Endothelial cell (in vitro differentiated cells): ENCODE results near the gene CRK. TPM values are rescaled to one million over a fixed set of nuclear protein-coding genes. Genes with fewer than 3 reads are reported as not detected.
A peak's percentile ranks its signal among the peaks of the same experiment; 100 is the strongest.

ENCODE experiments used
- DNase-seq: peaks from one replicate; pipeline ENCODE4 v3.0.0; 2021; ENCODE audit warnings: low spot score
- H3K27ac Mint-ChIP-seq: one replicate; pipeline ENCODE4 v1.8.0; 2021; ENCODE audit warnings: mixed read lengths, inconsistent platforms; ENCODE audit not compliant: unreplicated experiment
- H3K27me3 Mint-ChIP-seq: one replicate; pipeline ENCODE4 v1.8.0; 2021; ENCODE audit warnings: mild to moderate bottlenecking, moderate library complexity, mixed read lengths, inconsistent platforms; ENCODE audit not compliant: unreplicated experiment
- H3K36me3 Mint-ChIP-seq: one replicate; pipeline ENCODE4 v1.8.0; 2021; ENCODE audit warnings: mild to moderate bottlenecking, low read depth, mixed read lengths, inconsistent platforms; ENCODE audit not compliant: unreplicated experiment
- H3K4me1 Mint-ChIP-seq: one replicate; pipeline ENCODE4 v1.8.0; 2021; ENCODE audit warnings: mild to moderate bottlenecking, mixed read lengths, inconsistent platforms; ENCODE audit not compliant: unreplicated experiment
- H3K4me3 Mint-ChIP-seq: one replicate; pipeline ENCODE4 v1.8.0; 2021; ENCODE audit warnings: mild to moderate bottlenecking, mixed read lengths, inconsistent platforms; ENCODE audit not compliant: unreplicated experiment
- H3K9me3 Mint-ChIP-seq: one replicate; pipeline ENCODE4 v1.8.0; 2021; ENCODE audit warnings: mixed read lengths, inconsistent platforms; ENCODE audit not compliant: unreplicated experiment
- CTCF ChIP-seq: fragments of 200-600 bp; sonication (generic); IDR thresholded peaks from one replicate; pipeline ENCODE4 v1.5.0; 2021; ENCODE audit warnings: antibody characterized with exemption; ENCODE audit not compliant: unreplicated experiment
- total RNA-seq: library from RNA; stranded (reverse); fragmentation: NEBNext Ultra II Directional; extraction: Animal tissue kit (Norgen Biotek cat#: 25700); gene quantifications from one replicate; pipeline ENCODE4 v1.2.1, GENCODE V29; 2021; ENCODE audit not compliant: unreplicated experiment

Gene CRK
- total RNA-seq, 1 donor from 2014 or later: 119 TPM

DNA sequence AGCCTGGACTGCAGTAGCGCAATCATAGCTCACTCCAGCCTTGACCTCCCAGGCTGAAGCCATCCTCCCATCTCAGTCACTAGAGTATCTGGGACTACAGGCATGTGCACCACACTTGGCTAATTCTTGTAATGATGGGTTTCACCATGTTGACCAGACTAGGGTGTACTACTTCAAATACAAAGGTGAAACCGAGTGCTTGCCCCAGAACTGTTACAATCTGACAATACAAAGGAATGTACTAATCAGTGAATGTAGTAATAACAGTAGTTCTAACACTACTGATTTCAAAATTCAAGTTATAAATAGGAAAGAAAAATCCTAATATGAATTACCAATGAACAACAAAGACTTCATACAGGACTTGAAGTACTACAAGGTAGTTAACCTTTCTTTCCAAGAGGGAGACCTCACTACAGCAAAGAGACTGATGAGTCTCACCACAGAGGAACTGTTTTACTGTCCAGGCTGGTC, 24.4 kb downstream of the CRK start:
- Mint-ChIP-seq H3K27me3 (peaks cover 1% of the 10 kb centered on the region), H3K4me3 (peak overlapping the region; percentile 4), H3K36me3 (peaks cover 37% of the 10 kb centered on the region), H3K9me3 (no peaks in the 10 kb centered on the region), H3K4me1 (peaks cover 32% of the 10 kb centered on the region), H3K27ac (no peak overlapping the region)
- no peak for DNase-seq
- no peak for TF ChIP-seq CTCF

GRCh38 chr17:1423456-1424135, 32.4 kb downstream of the CRK start:
- H3K36me3 Mint-ChIP-seq: peaks cover 33% of the 10 kb centered on the region
- no peak for DNase-seq
- no peak for TF ChIP-seq CTCF
- peaks cover 2% of the 10 kb centered on the region for H3K4me1 Mint-ChIP-seq
- no peak overlapping the region for H3K27ac Mint-ChIP-seq
- peaks cover 3% of the 10 kb centered on the region for H3K27me3 Mint-ChIP-seq
- H3K9me3 Mint-ChIP-seq: no peaks in the 10 kb centered on the region
- peak overlapping the region; percentile 1 for H3K4me3 Mint-ChIP-seq

- Mint-ChIP-seq H3K9me3 (no peaks in the 10 kb centered on the region), H3K36me3 (peaks cover 35% of the 10 kb centered on the region), H3K4me3 (peak overlapping the region; percentile 53), H3K27ac (peak overlapping the region; percentile 59), H3K27me3 (peaks cover 3% of the 10 kb centered on the region), H3K4me1 (peaks cover 2% of the 10 kb centered on the region)
- no peak for DNase-seq
- TF ChIP-seq CTCF: no peak
Measured at GRCh38 chr17:1422885-1423284, 33.1 kb downstream of the CRK start.

GRCh38 chr17:1421470-1421869, 34.6 kb downstream of the CRK start:
- no peak for TF ChIP-seq CTCF
- H3K4me3 Mint-ChIP-seq: no peak overlapping the region
- H3K4me1 Mint-ChIP-seq: peaks cover 2% of the 10 kb centered on the region
- no peak overlapping the region for H3K27ac Mint-ChIP-seq
- DNase-seq: no peak
- H3K9me3 Mint-ChIP-seq: no peaks in the 10 kb centered on the region
- peaks cover 3% of the 10 kb centered on the region for H3K27me3 Mint-ChIP-seq
- H3K36me3 Mint-ChIP-seq: peaks cover 36% of the 10 kb centered on the region

GRCh38 chr17:1420981-1421380, 35.1 kb downstream of the CRK start:
- peaks cover 33% of the 10 kb centered on the region for H3K36me3 Mint-ChIP-seq
- no peak for TF ChIP-seq CTCF
- no peak overlapping the region for H3K27ac Mint-ChIP-seq
- no peak for DNase-seq
- H3K4me1 Mint-ChIP-seq: peaks cover 2% of the 10 kb centered on the region
- no peak overlapping the region for H3K4me3 Mint-ChIP-seq
- H3K9me3 Mint-ChIP-seq: no peaks in the 10 kb centered on the region
- peaks cover 3% of the 10 kb centered on the region for H3K27me3 Mint-ChIP-seq
